A673 (cell line): Measurements from ENCODE around the gene STIM1.

Source experiments
- EZH2 ChIP-seq: fragments of 200-600 bp; sonication (generic); IDR thresholded peaks from 2 replicates; pipeline ENCODE4 v1.6.1; 2017; ENCODE audit warnings: borderline replicate concordance, low read depth, mild to moderate bottlenecking, mixed read lengths, antibody characterized with exemption, low read length; ENCODE audit not compliant: poor library complexity, severe bottlenecking
- TF ChIP-seq, protein P1 (sequence below): fragments of 300-800, 200-600 bp; sonication (generic); conservative IDR thresholded peaks from 2 replicates; pipeline ENCODE4 v1.5.1; 2017; ENCODE audit warnings: low read depth, mild to moderate bottlenecking, antibody characterized with exemption, low read length, moderate library complexity, mixed read lengths

DNA sequence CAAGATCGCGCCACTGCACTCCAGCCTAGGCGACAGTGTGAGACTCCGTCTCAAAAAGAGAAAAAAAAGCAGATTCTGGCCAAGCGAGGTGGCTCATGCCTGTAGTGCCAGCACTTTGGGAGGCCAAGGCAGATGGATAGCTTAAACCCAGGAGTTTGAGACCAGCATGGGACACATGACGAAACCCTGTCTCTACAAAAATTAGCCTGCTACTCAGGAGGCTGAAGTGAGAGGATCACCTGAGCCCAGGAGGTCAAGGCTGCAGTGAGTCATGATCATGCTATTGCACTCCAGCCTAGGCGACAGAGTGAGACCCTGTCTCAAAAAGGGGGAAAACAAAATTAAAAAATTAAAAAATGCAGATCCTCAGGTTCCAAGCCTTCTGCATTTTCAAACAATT is 33.2 kb upstream of the STIM1 start:
- TF ChIP-seq, protein P1, sequence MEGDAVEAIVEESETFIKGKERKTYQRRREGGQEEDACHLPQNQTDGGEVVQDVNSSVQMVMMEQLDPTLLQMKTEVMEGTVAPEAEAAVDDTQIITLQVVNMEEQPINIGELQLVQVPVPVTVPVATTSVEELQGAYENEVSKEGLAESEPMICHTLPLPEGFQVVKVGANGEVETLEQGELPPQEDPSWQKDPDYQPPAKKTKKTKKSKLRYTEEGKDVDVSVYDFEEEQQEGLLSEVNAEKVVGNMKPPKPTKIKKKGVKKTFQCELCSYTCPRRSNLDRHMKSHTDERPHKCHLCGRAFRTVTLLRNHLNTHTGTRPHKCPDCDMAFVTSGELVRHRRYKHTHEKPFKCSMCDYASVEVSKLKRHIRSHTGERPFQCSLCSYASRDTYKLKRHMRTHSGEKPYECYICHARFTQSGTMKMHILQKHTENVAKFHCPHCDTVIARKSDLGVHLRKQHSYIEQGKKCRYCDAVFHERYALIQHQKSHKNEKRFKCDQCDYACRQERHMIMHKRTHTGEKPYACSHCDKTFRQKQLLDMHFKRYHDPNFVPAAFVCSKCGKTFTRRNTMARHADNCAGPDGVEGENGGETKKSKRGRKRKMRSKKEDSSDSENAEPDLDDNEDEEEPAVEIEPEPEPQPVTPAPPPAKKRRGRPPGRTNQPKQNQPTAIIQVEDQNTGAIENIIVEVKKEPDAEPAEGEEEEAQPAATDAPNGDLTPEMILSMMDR = no peak
- no peak for TF ChIP-seq EZH2
